AG08395 (cell line): ENCODE data around the gene RRP1.

Experiments used
- DNase-seq: peaks from one replicate; pipeline ENCODE4 v3.0.0; 2012; ENCODE audit warnings: mixed read lengths, low spot score

RRP1 gene

GRCh38 chr21:43758811-43759210 lies 30.6 kb upstream of the RRP1 start:
- no peak for DNase-seq

- DNase-seq: no peak
Observed at GRCh38 chr21:43759651-43760050, 29.7 kb upstream of the RRP1 start.

GRCh38 chr21:43760391-43760958 lies 28.9 kb upstream of the RRP1 start:
- DNase-seq: no peak

- no peak for DNase-seq
Observed at GRCh38 chr21:43761886-43762285, 27.5 kb upstream of the RRP1 start.

- DNase-seq: no peak
Observed at GRCh38 chr21:43762303-43763128, 26.9 kb upstream of the RRP1 start.

GRCh38 chr21:43763901-43764523 lies 25.4 kb upstream of the RRP1 start:
- DNase-seq: no peak

- peak; percentile 37 for DNase-seq
Observed at GRCh38 chr21:43764576-43765495, 24.5 kb upstream of the RRP1 start.

GRCh38 chr21:43766734-43767497 lies 22.5 kb upstream of the RRP1 start:
- no peak for DNase-seq

- DNase-seq: no peak
Observed at GRCh38 chr21:43767498-43767983, 21.8 kb upstream of the RRP1 start.

- DNase-seq: peak; percentile 61
Observed at GRCh38 chr21:43767984-43768867, 21.2 kb upstream of the RRP1 start.

GRCh38 chr21:43768868-43769167 lies 20.6 kb upstream of the RRP1 start:
- no peak for DNase-seq

- no peak for DNase-seq
Observed at GRCh38 chr21:43769325-43769958, 19.9 kb upstream of the RRP1 start.

- DNase-seq: no peak
Observed at GRCh38 chr21:43770066-43770655, 19.2 kb upstream of the RRP1 start.

- no peak for DNase-seq
Observed at GRCh38 chr21:43771199-43771675, 18.1 kb upstream of the RRP1 start.

GRCh38 chr21:43771698-43772424 lies 17.5 kb upstream of the RRP1 start:
- DNase-seq: no peak

- no peak for DNase-seq
Observed at GRCh38 chr21:43772425-43772821, 17.0 kb upstream of the RRP1 start.

GRCh38 chr21:43774163-43774562 lies 15.2 kb upstream of the RRP1 start:
- no peak for DNase-seq

- no peak for DNase-seq
Observed at GRCh38 chr21:43775190-43775589, 14.2 kb upstream of the RRP1 start.
